AG09309 (cell line): ENCODE results near the gene CD81.

Experiments used
- DNase-seq: peaks from one replicate; pipeline ENCODE4 v3.0.0-alpha.2; 2010; ENCODE audit warnings: low read depth
- H3K4me3 ChIP-seq: 2 replicates; pipeline ENCODE4 v1.5.1; 2011; ENCODE audit warnings: mild to moderate bottlenecking, low read depth, low read length, moderate library complexity; ENCODE audit not compliant: control insufficient read depth
- TF ChIP-seq, protein P1 (sequence below): IDR thresholded peaks from 2 replicates; pipeline ENCODE4 v1.5.1; 2011; ENCODE audit warnings: mild to moderate bottlenecking, low read depth, low read length, inconsistent platforms; ENCODE audit not compliant: insufficient read depth, control insufficient read depth; ENCODE audit errors: missing control alignments

The CD81 gene

GRCh38 chr11:2342557-2342956 lies 34.6 kb upstream of the CD81 start:
- TF ChIP-seq, protein P1, sequence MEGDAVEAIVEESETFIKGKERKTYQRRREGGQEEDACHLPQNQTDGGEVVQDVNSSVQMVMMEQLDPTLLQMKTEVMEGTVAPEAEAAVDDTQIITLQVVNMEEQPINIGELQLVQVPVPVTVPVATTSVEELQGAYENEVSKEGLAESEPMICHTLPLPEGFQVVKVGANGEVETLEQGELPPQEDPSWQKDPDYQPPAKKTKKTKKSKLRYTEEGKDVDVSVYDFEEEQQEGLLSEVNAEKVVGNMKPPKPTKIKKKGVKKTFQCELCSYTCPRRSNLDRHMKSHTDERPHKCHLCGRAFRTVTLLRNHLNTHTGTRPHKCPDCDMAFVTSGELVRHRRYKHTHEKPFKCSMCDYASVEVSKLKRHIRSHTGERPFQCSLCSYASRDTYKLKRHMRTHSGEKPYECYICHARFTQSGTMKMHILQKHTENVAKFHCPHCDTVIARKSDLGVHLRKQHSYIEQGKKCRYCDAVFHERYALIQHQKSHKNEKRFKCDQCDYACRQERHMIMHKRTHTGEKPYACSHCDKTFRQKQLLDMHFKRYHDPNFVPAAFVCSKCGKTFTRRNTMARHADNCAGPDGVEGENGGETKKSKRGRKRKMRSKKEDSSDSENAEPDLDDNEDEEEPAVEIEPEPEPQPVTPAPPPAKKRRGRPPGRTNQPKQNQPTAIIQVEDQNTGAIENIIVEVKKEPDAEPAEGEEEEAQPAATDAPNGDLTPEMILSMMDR: no peak
- H3K4me3 ChIP-seq: no peak overlapping the region
- DNase-seq: no peak

DNA sequence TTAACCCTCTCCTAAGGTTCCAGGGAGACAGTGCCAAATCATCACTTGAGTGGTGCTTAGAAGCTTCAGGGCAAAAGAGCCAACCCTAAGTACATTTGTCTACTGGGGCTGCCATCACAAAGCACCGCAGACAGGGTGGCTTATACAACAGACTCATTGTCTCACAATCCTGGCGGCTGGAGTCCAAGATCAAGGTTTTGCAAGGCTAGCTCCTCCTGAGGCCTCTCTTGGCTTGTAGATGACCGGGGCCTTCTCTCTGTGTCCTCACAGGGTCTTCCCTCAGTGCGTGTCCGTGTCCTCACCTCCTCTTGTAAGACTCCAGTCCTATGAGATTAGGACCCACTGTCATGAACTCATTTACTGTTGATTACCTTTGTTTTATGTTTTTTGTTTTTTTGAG lies 34.1 kb upstream of the CD81 start:
- no peak overlapping the region for H3K4me3 ChIP-seq
- DNase-seq: no peak
- TF ChIP-seq, protein P1: no peak

DNA sequence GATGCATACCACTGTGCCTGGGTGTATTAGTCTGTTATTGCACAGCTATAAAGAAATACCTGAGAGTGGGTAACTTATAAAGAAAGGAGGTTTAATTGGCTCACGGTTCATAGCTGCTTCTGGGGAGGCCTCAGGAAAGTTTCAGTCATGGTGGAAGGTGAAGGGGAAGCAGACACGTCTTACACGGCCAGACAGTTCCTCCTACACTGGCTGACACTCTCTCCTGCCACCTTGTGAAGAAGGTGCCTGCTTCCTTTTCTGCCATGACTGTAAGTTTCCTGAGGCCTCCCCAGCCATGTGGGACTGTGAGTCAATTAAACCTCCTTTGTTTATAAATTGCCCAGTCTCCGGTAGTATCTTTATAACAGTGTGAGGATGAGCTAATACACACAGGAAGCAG lies 33.6 kb upstream of the CD81 start:
- TF ChIP-seq, protein P1: no peak
- DNase-seq: no peak
- no peak overlapping the region for H3K4me3 ChIP-seq

- no peak overlapping the region for H3K4me3 ChIP-seq
- TF ChIP-seq, protein P1: no peak
- no peak for DNase-seq
Observed at GRCh38 chr11:2345050-2345449, 32.1 kb upstream of the CD81 start.

DNA sequence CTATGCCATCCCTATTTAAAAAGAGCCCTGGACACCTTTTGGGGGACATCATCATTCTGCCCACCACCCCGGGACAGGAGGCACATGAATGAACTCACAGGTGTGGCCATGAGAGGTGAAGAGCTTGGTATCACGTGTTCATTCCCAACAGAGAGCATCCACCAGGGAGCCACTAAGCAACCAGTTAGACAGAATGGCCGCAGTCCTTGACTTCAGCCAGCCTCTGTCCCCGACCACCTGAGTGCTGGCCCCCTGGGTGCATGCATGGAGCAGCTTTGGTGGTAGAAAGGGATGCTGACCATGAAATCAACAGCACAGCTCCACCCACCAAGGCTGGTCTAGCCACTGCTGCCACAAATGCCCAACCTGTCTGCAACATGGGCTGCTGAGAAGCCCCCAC lies 31.1 kb upstream of the CD81 start:
- H3K4me3 ChIP-seq: no peak overlapping the region
- DNase-seq: no peak
- TF ChIP-seq, protein P1: no peak

DNA sequence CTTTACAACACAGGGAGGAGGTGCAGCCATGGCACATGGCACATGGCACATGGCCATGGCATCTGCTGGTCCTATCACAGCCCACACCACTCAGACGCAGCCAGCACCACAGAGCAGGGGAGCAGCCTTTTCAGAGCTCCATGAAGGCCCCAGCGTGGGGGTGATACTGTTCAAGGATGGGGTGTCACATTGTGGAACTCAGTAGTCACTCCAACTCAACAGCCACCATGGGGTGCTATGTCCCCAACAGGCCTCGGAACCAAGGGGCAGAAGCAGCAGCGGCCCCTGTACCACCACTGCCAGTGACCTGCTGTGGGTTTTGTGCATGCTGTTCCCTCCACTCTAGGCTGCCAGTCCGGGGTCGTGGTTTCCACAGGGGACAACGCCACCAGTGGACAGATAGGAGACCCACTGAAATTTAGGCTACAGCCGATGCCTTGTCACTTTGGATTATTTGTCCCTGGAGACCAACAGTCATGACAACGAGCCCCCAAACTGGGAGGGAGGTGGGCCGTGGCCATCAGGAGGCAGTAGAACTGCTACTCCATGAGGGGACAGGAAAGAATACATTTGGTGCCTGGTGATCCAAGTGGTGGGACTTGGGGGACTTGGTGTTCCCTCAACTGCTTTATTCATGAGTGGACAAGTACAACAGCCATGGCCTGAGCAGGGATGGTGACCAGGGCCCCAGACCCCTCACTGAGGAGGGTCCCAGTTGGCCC lies 30.4 kb upstream of the CD81 start:
- TF ChIP-seq, protein P1: no peak
- no peak for DNase-seq
- H3K4me3 ChIP-seq: no peak overlapping the region

DNA sequence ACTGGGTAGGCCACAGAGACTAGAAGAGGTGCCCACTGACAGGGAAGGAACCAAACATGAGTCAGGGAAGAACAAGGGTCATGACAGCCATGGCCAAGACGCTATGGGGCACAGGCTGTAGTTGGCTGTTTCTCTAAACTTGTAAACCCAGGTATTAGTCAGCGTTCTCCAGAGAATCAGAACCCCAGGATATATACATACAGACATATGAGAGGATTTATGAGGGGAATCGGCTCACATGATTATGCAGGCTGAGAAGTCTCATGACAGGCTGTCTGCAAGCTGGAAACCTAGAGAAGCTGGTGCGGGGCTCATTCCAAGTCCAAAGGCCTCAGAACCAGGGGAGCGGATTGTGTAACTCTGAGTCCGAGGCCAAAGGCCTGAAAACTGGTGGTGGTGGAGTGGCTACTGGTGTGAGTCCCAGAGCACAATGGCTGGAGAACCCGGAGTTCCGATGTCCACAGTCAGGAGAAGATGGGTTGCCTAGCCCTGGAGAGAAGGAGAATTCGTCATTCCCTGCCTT lies 29.7 kb upstream of the CD81 start:
- no peak overlapping the region for H3K4me3 ChIP-seq
- TF ChIP-seq, protein P1: no peak
- no peak for DNase-seq
